Activated CD8-positive, alpha-beta memory T cell treated with anti-CD3 and anti-CD28 coated beads, Interleukin-2, amount 50 U/mL, for 1 hour (primary cell): ENCODE measurements around the gene DHDH.
A peak's percentile ranks its signal among the peaks of the same experiment; 100 is the strongest.

Experiments used
- DNase-seq: peaks from one replicate; pipeline ENCODE4 v3.0.0-alpha.2; 2020; ENCODE audit errors: extremely low read depth

Gene DHDH

DNA sequence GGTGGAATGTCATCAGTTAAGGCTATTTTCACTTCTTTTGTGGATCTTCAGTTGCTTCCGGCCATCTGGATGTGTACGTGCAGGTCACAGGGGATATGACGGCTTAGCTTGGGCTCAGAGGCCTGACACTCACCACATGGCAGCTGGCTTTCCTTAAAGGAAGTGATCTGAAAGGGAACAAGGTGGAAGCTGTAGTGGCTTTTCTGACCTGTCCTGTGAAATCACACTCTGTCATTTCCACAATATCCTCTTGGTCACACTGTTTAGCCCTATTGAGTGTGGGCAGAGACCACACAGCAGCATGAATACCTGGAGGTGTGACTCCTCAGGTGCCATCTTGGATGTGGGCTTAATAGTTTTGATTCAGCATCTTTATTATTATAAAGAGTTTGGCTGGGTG lies 16.7 kb downstream of the DHDH start:
- no peak for DNase-seq

DNA sequence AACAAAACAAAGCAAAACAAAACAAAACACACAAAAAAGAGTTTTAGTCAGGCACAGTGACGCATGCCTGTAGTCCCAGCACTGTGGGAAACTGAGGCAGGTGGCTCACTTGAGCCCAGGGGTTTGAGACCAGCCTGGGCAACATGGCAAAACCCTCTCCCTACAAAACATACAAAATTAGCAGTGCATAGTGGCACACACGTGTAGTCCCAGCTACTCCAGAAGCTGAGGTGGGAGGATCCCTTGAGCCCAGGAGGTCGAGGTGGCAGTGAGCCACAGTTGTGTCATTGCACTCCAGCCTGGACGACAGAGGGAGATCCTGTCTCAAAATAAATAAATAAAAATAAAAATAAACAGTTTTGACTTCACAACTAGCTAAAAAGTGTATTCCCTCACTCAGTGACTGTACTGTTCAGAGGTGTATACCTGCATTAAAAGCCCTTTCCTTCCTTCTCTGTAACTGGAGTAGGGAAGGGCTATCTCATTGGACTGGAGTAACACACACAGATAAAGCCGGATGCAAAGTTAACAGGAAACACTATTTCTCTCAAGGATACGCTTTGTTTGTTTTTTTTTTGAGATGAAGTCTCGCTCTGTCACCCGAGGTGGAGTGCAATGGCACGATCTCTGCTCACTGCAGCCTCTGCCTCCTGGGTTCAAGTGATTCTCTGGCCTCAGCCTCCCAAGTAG lies 17.5 kb downstream of the DHDH start:
- DNase-seq, result no peak

DNA sequence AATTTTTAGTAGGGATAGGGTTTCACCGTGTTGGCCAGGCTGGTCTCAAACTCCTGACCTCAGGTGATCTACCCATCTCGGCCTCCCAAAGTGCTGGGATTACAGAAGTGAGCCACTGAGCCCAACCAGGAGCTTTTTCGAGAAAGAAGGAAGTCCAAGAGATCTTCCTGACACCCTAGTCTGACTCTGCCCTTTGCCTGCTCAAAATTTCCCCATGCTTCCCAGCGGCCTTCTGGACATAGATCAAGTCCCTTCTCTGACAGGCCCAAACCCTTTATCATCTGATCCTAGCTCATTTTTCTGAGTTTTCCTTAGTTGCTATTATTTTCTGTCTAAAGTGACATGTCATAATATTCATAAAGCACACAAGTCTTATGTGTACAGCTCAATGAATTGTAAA lies 19.6 kb downstream of the DHDH start:
- DNase-seq, result no peak

DNA sequence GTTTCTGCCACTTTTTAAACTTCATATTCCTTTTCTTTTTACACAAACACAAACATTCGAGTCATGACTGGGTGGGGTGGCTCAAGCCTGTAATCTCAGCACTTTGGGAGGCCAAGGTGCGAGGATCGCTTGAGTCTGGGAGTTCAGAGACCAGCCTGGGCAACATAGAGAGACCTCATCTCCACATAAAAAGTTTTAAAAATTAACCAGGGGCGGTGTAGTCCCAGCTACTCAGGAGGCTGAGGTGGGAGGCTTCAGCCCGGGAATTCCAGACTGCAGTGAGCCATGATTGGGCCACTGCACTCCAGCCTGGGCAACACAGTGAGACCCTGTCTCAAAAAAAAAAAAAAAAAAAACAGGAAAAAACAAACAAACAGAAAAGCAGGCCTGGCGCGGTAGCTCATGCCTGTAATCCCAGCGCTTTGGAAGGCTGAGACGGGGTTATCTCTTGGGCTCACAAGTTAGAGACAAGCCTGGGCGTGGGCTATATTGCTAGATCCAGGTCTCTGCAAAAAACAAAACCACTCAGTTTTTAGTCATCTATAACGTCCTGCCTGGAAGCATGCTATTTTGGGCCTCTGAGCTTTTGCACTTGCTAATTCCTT lies 20.6 kb downstream of the DHDH start:
- DNase-seq, result no peak

DNA sequence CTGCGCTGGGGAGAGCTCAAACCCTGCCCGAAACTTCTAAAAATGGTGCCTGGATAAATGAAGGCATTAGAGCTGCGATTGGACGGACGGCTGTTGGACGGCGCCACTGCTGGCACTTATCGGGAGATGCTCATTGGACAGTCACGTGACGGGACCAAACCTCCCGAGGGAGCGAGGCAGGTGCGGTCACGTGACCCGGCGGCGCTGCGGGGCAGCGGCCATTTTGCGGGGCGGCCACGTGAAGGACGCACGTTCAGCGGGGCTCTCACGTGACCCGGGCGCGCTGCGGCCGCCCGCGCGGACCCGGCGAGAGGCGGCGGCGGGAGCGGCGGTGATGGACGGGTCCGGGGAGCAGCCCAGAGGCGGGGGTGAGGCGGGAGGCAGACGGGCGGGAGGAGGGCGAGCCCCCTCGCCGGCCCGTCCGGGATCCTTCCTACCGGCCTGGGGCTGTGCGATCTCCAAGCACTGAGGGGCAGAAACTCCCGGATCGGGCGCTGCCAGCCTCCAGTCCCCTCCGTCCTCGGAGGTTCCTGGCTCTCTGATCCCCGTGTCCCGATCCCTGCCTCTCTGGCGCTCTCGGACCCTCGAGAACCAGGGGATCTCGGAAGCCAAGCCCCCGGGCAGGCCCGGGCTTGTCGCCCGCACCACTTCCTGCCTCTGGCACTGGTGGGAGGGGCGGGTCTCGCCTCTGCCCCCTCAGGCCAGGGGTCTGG lies 21.3 kb downstream of the DHDH start, which contains the start of gene BAX:
BAX (plus strand) TSS at position 281 of the 713 bp plus-strand sequence; CDS start at position 335, 54 bp downstream.
- peak; percentile 21 for DNase-seq

DNA sequence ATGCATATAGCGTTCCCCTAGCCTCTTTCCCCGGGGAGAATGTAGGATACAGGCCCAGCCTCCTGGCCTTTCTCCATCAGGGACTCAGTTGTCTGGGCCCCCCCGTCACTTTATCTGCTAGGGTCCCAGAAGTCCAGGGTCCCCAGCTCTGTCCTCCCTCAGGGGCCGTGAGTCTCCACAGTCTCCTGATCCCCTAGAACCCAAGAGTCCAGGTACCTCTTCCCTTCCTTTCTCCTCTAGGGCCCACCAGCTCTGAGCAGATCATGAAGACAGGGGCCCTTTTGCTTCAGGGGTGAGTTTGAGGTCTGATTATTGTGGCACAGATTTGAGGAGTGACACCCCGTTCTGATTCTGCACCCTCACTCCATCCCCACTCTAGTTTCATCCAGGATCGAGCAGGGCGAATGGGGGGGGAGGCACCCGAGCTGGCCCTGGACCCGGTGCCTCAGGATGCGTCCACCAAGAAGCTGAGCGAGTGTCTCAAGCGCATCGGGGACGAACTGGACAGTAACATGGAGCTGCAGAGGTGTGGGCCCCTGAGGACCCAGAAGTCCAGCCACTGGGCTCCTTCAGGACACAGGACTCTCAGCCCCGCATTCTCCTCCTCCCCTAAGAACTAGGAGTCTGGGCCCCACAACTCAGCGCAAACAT lies 21.9 kb downstream of the DHDH start:
- no peak for DNase-seq

DNA sequence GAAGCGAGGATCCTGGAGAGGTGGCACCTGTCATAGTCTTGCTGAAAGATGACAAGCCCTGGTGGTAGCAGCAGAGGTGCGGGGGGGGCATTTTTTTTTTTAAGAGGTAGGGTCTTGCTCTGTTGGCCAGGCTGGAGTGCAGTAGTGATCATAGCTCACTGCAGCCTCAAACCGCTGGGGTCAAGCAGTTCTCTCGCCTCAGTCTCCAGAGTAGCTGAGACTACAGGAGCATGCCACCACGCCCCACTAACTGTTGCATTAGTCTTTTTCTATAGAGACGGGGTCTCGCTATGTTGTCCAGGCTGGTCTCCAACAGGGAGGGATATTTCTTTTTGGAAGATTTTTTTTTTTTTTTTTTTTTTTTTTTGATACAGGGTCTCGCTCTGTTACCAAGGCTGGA lies 24.5 kb downstream of the DHDH start:
- no peak for DNase-seq

DNA sequence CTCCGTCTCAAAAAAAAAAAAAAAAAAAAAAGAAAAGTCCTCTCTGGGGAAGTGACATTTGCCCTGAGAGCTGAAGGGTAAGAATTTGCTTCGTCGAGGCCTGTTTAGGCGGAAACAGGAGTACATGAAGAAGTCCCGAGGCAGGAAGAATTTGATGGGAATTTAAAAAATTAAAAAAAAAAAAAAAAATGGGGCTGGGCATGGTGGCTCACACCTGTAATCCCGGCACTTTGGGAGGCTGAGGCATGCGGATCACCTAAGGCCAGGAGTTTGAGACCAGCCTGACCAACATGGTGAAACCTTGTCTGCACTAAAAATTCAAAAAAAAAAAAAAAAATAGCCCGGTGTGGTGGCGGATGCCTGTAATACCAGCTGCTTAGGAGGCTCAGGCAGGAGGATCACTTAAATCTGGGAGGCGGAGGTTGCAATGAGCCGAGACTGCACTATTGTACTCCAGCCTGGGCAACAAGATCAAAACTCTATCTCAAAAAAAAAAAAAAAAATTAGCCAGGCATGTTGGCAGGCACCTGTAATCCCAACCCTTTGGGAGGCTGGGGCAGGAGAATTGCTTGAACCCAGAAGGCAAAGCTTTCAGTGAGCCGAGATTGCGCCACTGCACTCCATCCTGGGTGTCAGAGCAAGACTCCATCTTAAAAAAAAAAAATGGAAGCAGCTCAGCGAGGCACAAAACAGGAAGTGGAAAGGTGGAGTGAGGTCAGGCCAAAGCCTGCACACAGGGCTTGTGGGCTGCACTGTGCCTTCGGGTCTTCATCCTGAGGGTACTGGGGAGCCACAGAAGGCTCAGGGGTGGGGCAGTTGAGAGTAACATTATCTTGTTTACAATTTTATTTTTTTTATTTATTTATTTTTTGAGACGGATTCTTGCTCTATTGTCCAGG lies 26.1 kb downstream of the DHDH start:
- no peak for DNase-seq

DNA sequence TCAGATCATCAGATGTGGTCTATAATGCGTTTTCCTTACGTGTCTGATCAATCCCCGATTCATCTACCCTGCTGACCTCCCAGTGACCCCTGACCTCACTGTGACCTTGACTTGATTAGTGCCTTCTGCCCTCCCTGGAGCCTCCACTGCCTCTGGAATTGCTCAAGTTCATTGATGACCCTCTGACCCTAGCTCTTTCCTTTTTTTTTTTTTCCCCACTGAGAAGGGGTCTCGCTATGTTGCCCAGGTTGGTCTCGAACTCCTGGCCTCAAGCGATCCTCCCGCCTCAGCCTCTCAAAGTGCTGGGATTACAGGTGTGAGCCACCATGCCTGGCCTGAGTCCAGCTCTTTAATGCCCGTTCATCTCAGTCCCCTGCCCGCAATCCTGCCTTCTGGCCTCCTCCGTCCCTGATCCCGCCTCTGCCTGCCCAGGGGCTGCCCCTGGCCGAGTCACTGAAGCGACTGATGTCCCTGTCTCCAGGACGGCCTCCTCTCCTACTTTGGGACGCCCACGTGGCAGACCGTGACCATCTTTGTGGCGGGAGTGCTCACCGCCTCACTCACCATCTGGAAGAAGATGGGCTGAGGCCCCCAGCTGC lies 27.7 kb downstream of the DHDH start:
- no peak for DNase-seq

DNA sequence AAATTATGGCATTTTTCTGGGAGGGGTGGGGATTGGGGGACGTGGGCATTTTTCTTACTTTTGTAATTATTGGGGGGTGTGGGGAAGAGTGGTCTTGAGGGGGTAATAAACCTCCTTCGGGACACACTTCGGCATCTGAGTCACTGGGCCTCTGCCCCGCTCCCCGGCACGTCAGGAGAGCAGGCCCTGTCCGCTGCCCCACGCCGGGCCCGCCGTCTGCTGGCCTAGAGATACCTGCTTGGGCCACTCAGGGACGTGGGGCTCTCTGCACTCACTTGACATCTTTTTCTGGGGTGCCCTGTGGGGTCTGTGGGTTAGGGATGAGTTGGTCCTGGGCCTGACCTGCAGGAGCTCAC lies 28.2 kb downstream of the DHDH start:
- no peak for DNase-seq

DNA sequence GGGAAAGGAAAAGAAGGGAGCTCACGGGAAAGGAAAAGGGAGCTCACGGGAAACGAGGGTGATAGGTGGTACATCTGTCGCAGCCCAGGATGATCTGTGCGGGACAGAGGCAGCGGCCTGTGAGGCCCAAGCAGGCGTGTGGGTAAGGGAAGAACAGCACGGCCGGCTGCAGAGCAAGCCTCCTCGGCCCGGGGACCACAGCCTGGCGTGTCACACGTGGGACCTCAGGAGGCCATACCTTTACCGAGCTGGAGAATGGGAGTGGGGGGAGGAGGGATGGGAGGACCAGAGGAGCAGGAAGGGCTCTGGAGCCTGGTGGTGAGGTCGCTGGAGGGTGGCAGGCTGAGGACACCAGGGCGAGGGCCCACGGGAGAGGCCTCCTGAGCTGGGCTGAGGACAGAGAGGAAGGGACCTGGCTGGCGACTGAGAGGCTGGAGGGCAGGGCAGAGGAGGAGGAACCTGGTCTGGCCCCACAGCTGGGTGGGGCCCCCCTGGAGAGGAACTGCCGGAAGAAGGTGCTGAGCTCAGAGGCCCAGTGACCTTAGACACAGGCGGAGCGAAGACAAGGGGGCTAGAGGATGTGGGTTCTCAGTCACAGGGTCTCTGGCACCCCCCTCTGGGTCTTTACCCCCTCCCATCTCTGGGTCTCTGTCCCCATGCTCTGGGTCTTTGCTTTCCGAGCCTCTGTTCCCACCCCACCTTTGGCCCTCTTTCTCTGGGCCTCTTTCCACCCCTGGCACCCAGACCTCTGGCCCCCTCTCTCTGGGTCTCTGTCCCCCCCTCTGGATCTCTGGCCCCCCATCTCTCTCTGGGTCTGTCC lies 28.7 kb downstream of the DHDH start:
- no peak for DNase-seq

DNA sequence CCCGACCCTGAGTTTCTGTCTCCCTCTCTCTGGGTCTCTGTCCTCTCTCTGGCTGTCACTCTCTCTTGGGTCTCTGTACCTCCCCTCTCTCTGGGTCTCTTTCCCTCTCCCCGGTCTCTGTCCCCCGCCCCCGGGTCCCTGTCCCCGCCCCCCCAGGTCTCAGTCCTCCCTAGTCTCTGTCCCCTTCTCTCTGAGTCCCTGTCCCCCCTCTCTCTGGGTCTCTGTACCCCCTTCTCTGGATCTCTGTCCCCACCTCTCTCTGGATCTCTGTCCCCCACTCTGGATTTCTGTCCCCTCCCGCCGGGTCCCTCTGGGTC lies 29.3 kb downstream of the DHDH start:
- no peak for DNase-seq

DNA sequence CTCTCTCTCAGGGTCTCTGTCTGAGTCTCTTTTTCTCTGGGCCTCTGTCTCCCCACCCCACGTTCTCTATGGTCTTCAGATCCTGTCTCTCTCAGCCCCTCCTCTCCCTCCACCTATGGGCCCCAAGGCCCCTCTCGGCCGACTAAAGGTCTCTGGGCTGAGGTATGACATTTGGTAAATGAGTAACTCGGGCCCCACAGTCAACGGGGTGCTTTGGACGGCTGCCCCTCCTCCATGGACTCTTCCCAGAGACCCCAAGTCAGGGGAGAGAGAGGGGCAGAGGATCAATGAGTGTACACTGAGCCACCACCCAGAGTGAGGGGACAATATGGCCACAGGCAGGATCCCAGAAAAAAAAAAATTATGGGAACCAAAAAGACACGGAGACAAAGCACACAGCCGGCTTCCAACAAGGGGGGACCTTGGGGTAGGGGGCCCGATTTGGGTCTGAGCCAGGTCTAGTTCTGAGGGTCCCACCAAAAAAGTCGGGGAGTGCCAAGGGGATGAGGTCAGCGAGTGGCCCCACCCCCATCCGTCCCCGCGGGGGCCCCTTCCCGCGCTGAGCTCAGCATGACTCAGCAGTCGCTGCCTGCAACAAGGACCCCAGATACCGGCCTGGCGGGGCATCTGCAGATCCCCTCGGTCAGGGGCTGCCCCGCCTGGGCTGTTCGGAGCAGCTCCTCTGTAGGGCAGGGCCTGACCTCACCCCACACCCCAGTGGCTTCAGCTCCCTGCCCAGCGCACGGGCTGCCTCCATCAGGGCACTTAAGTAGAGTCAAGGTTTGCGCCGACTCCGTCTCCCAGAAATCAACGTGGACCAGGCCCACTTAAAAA lies 30.1 kb downstream of the DHDH start:
- no peak for DNase-seq

DNA sequence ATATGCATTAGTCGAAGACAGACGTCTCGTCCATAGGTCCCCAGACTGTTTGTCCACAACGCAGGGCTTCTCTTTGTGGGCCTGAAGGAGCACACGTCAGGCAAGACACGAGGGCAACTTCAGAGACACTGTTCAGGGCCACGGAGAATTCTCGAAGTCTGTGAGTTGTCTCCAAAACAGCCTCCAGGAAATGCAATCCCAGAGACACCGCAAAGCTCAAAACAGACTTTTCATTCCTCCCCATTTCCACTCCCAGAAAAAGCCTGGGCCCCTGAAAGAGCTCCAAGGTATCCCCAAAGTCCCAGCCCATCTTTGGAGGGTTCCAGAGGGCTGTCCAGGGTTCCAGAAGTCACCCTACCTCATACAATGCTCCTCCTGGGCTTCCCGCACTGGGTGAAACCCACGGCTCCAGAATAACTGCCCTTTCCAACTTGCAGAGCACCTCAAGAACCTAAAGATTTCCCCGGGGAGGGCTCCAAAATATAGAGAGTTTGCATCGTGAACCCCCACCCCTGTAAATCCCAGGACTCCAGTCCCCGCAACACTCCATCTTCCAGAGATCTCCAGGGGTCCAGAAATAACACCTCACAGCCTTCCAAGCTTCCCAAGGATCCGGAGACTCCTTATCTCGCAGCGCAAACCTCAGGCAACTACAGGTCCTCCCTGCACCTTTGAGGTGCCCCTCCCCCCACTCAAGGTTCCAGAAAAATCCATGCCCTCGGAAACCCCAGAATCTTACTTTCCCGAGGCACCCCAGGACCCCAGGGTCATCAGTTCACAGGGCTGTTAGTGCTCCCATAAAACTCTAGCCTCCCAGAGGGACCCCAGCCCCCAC lies 30.9 kb downstream of the DHDH start:
- no peak for DNase-seq

DNA sequence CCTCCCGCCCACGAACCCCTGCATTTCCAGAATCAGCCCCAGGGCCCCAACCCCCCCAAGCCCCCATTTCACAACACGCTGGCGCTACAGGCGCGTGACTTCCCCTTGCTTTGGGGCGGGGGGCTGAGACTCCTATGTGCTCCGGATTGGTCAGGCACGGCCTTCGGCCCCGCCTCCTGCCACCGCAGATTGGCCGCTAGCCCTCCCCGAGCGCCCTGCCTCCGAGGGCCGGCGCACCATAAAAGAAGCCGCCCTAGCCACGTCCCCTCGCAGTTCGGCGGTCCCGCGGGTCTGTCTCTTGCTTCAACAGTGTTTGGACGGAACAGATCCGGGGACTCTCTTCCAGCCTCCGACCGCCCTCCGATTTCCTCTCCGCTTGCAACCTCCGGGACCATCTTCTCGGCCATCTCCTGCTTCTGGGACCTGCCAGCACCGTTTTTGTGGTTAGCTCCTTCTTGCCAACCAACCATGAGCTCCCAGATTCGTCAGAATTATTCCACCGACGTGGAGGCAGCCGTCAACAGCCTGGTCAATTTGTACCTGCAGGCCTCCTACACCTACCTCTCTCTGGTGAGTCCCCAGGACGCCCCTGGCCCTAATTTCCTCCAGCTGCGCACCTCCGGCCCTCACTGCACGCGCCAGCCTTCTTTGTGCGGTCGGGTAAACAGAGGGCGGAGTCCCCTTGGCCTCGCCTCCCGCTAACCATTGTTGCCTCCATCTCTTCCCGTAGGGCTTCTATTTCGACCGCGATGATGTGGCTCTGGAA lies 31.7 kb downstream of the DHDH start, which contains the start of gene FTL:
FTL (plus strand) TSS at position 270 of the 766 bp plus-strand sequence; CDS start at position 469, 199 bp downstream.
- DNase-seq, result peak; percentile 59

DNA sequence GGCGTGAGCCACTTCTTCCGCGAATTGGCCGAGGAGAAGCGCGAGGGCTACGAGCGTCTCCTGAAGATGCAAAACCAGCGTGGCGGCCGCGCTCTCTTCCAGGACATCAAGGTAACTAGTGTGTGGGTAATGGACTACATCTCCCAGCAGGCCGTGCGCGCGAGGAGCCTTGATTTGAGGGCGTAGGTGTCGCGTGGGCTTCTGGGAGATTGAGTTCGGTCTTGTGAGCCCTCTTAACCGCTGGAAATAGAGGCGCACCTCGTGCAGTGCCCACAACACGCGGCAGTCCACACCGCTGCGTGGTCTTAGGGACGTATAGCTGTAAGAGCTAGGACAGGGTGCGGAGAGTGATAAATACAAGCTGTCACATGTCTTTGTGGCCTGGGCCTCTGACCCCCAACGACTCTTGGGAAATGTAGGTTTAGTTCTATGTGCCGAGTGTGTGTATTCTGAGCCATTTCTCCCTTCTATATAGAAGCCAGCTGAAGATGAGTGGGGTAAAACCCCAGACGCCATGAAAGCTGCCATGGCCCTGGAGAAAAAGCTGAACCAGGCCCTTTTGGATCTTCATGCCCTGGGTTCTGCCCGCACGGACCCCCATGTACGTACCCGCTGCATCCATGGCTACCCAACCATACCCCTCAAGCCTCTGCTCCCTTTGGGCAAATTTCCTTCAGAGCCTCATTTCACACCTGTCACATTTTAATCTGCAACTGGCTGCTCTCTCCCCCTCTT lies 32.5 kb downstream of the DHDH start:
- DNase-seq, result peak; percentile 73
